Liver (tissue), 3 donors: ENCODE data around the gene RASAL1.

Experiments used
- CTCF ChIP-seq: fragments of 150-350 bp; IDR thresholded peaks from 2 replicates; pipeline ENCODE4 v1.5.1; 2017; ENCODE audit warnings: improper control_type of control experiment, low read depth, low read length; ENCODE audit not compliant: missing input control
- FOXA1 ChIP-seq: IDR thresholded peaks from 2 replicates; pipeline ENCODE4 v1.6.1; 2016; ENCODE audit warnings: antibody characterized with exemption
- GABPA ChIP-seq, 2 donors: IDR thresholded peaks in 1 of 2; conservative IDR thresholded peaks in 1 of 2; 2 replicates each; pipeline ENCODE4 v1.6.1; 2016; ENCODE audit warnings: antibody characterized with exemption in 2 of 2, mild to moderate bottlenecking in 1 of 2, moderate library complexity in 1 of 2
- HNF4G ChIP-seq: IDR thresholded peaks from 2 replicates; pipeline ENCODE4 v1.6.1; 2016; ENCODE audit warnings: antibody characterized with exemption
- JUND ChIP-seq, 2 donors: IDR thresholded peaks; 2 replicates each; pipeline ENCODE4 v1.6.1; 2016; ENCODE audit warnings: antibody characterized with exemption in 2 of 2
- RAD21 ChIP-seq, 2 donors: IDR thresholded peaks; 2 replicates each; pipeline ENCODE4 v1.6.1; 2016; ENCODE audit warnings: antibody characterized with exemption in 2 of 2, mild to moderate bottlenecking in 2 of 2
- REST ChIP-seq: IDR thresholded peaks from 2 replicates; pipeline ENCODE4 v1.6.1; 2016; ENCODE audit warnings: antibody characterized with exemption, mild to moderate bottlenecking
- RXRA ChIP-seq, 2 donors: IDR thresholded peaks; 2 replicates each; pipeline ENCODE4 v1.6.1; 2017 to 2018; ENCODE audit warnings: antibody characterized with exemption in 2 of 2, mild to moderate bottlenecking in 1 of 2
- SP1 ChIP-seq: IDR thresholded peaks from 2 replicates; pipeline ENCODE4 v1.6.1; 2018; ENCODE audit warnings: antibody characterized with exemption, mild to moderate bottlenecking
- TAF1 ChIP-seq: conservative IDR thresholded peaks from 2 replicates; pipeline ENCODE4 v1.6.1; 2016; ENCODE audit warnings: antibody characterized with exemption, mild to moderate bottlenecking
- YY1 ChIP-seq: IDR thresholded peaks from 2 replicates; pipeline ENCODE4 v1.6.1; 2016; ENCODE audit warnings: antibody characterized with exemption, mild to moderate bottlenecking
- TF ChIP-seq, protein P1 (sequence below): IDR thresholded peaks from 2 replicates; pipeline ENCODE4 v1.6.1; 2016; ENCODE audit warnings: antibody characterized with exemption
- TF ChIP-seq, protein P2 (sequence below): IDR thresholded peaks from 2 replicates; pipeline ENCODE4 v1.6.1; 2016; ENCODE audit warnings: antibody characterized with exemption
- TF ChIP-seq, protein P3 (sequence below): IDR thresholded peaks from 2 replicates; pipeline ENCODE4 v1.6.1; 2016; ENCODE audit warnings: antibody characterized with exemption
- donor health status: healthy.
- donor health status: healthy.

GRCh38 chr12:113163030-113163360 is 27.4 kb upstream of the RASAL1 start:
- no peak for TF ChIP-seq CTCF
- no peak for TF ChIP-seq TAF1
- no peak for TF ChIP-seq FOXA1
- TF ChIP-seq, protein P1, sequence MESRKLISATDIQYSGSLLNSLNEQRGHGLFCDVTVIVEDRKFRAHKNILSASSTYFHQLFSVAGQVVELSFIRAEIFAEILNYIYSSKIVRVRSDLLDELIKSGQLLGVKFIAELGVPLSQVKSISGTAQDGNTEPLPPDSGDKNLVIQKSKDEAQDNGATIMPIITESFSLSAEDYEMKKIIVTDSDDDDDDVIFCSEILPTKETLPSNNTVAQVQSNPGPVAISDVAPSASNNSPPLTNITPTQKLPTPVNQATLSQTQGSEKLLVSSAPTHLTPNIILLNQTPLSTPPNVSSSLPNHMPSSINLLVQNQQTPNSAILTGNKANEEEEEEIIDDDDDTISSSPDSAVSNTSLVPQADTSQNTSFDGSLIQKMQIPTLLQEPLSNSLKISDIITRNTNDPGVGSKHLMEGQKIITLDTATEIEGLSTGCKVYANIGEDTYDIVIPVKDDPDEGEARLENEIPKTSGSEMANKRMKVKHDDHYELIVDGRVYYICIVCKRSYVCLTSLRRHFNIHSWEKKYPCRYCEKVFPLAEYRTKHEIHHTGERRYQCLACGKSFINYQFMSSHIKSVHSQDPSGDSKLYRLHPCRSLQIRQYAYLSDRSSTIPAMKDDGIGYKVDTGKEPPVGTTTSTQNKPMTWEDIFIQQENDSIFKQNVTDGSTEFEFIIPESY = no peak
- no peak for TF ChIP-seq YY1
- TF ChIP-seq, protein P2, sequence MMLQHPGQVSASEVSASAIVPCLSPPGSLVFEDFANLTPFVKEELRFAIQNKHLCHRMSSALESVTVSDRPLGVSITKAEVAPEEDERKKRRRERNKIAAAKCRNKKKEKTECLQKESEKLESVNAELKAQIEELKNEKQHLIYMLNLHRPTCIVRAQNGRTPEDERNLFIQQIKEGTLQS = no peak
- no peak for TF ChIP-seq SP1
- TF ChIP-seq RXRA (IDR thresholded peaks at IDR 0.05) = no peak
- no peak for TF ChIP-seq REST
- no peak for TF ChIP-seq HNF4G
- no peak for TF ChIP-seq JUND (IDR thresholded peaks at IDR 0.05)
- TF ChIP-seq GABPA (IDR thresholded peaks at IDR 0.05 in 1 of 2, conservative IDR thresholded peaks at IDR 0.05 in 1 of 2) = no peak
- TF ChIP-seq, protein P3, sequence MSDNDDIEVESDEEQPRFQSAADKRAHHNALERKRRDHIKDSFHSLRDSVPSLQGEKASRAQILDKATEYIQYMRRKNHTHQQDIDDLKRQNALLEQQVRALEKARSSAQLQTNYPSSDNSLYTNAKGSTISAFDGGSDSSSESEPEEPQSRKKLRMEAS = no peak
- no peak for TF ChIP-seq RAD21 (IDR thresholded peaks at IDR 0.05)
